ENCODE results near the gene HSD17B4. TPM values are rescaled to one million over a fixed set of nuclear protein-coding genes. Genes with fewer than 3 reads are reported as not detected.
"Not testable (repeated sequence)": the region's sequence is repeated elsewhere in the genome, so short reads cannot be mapped to it uniquely, and the experiment has no call there.

The HSD17B4 gene
- total RNA-seq, 1 experiment from 2014 or later = 269 TPM

DNA sequence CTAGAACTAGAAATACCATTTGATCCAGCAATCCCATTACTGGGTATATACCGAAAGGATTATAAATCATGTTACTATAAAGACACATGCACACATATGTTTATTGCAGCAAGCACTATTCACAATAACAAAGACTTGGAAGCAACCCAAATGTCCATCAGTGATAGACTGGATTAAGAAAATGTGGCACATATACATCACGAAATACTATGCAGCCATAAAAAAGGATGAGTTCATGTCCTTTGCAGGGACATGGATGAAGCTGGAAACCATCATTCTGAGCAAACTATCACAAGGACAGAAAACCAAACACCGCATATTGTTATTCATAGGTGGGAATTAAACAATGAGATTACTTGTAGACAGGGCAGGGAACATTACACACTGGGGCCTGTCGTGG lies 7.7 kb upstream of the HSD17B4 start:
- H3K9me3 ChIP-seq (ENCODE audit: control insufficient read depth, low read depth, low read length); H3K4me1 Mint-ChIP-seq; H3K79me1 ChIP-seq (ENCODE audit: insufficient read depth, low read depth, low read length, poor library complexity, severe bottlenecking); H3K27ac Mint-ChIP-seq; DNase-seq; H2BK15ac ChIP-seq (ENCODE audit: low read depth, low read length); H3K14ac ChIP-seq (ENCODE audit: insufficient read depth, low read length); H3K27me3 ChIP-seq (ENCODE audit: insufficient read depth, low read length); H3K4me2 ChIP-seq (ENCODE audit: insufficient read depth, insufficient read length, low read length); H3K27me3 Mint-ChIP-seq (ENCODE audit: low read depth); H3K56ac ChIP-seq (ENCODE audit: insufficient read length, low read depth, low read length); H3K9ac ChIP-seq (ENCODE audit: extremely low read depth, insufficient read length, low read length); H2AK5ac ChIP-seq (ENCODE audit: insufficient read length, low read length); H2AFZ ChIP-seq (ENCODE audit: low read length); H3T11ph ChIP-seq (ENCODE audit: low read length); H4K91ac ChIP-seq (ENCODE audit: insufficient read length, low read depth, low read length); H4K5ac ChIP-seq (ENCODE audit: insufficient read length, low read depth, low read length); H3K18ac ChIP-seq (ENCODE audit: insufficient read length, low read depth, low read length); H2BK120ac ChIP-seq (ENCODE audit: low read depth, low read length, poor library complexity, severe bottlenecking); H3K23me2 ChIP-seq (ENCODE audit: insufficient read length, low read depth, low read length, poor library complexity, severe bottlenecking); H2BK5ac ChIP-seq (ENCODE audit: insufficient read length, low read length); H3K4me3 Mint-ChIP-seq; H4K20me1 ChIP-seq (ENCODE audit: control insufficient read depth, insufficient read depth, insufficient read length); H3K23ac ChIP-seq (ENCODE audit: insufficient read length, low read depth, low read length); H2BK12ac ChIP-seq (ENCODE audit: insufficient read length, low read depth, low read length); H2BK20ac ChIP-seq (ENCODE audit: low read depth, low read length, poor library complexity, severe bottlenecking); H3K27ac ChIP-seq (ENCODE audit: insufficient read length, low read depth, low read length); H4K8ac ChIP-seq (replicated peaks; ENCODE audit: insufficient read length, low read depth, low read length); H3K4me1 ChIP-seq (ENCODE audit: insufficient read depth, low read length); H3K79me2 ChIP-seq (ENCODE audit: insufficient read depth, low read length); H3K4ac ChIP-seq (ENCODE audit: low read depth, low read length): not testable (repeated sequence)
- H3K36me3 Mint-ChIP-seq (ENCODE audit: insufficient read depth in 1 of 3, low read depth in 3 of 3) = peaks cover 4 to 10% (median 8%) of the 10 kb centered on the region in 3 experiments
- H3K9me3 Mint-ChIP-seq = peaks cover 13 to 21% of the 10 kb centered on the region in 2 experiments
- WGBS (ENCODE audit: extremely low coverage, insufficient read length, low lambda C conversion rate) = no CpG with 5 or more reads among the region's 4 CpGs

Data from H9 (cell line).